Vagina (tissue), 2 donors: ENCODE measurements around the gene FLNB.

ENCODE experiments used
- POLR2A ChIP-seq, 2 donors: fragments of 450-650 bp; IDR thresholded peaks; one replicate each; pipeline ENCODE4 v1.6.1; 2017; ENCODE audit warnings: antibody characterized with exemption in 2 of 2, mild to moderate bottlenecking in 2 of 2, moderate library complexity in 2 of 2
- POLR2AphosphoS5 ChIP-seq, 2 donors: sonication (generic); formaldehyde crosslinking; IDR thresholded peaks; one replicate each; pipeline ENCODE4 v1.9.0; 2017; ENCODE audit warnings: antibody characterized with exemption in 2 of 2, mild to moderate bottlenecking in 2 of 2, low read depth in 1 of 2; ENCODE audit not compliant: insufficient read depth in 1 of 2
- TF ChIP-seq, protein P1 (sequence below), 3 experiments: fragments of 450-650 bp in 2 of 3; fragments of 200-600 bp in 1 of 3; sonication (generic) in 1 of 3; IDR thresholded peaks; one replicate each; pipeline ENCODE4 v1.5.1; 2017 to 2019; ENCODE audit warnings: antibody characterized with exemption in 3 of 3, mild to moderate bottlenecking in 2 of 3, moderate library complexity in 2 of 3

DNA sequence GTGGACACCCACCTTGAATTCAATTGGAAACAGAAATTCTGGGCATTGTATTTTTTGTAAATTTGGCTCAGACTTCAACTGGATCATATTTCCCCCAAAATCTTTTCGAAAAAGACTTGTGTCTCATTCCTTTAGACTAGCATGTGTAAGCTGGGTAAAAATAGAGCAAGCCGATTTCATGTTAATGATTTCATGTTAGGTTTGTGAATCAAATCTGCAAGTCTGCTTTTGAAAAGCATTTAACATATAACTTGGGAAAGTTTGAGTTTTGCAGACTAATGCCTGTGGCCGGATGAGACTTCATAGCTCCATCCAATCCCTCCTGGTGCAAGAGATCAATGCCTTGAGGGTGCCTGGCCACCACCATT, 64.5 kb downstream of the FLNB start:
- TF ChIP-seq, protein P1, sequence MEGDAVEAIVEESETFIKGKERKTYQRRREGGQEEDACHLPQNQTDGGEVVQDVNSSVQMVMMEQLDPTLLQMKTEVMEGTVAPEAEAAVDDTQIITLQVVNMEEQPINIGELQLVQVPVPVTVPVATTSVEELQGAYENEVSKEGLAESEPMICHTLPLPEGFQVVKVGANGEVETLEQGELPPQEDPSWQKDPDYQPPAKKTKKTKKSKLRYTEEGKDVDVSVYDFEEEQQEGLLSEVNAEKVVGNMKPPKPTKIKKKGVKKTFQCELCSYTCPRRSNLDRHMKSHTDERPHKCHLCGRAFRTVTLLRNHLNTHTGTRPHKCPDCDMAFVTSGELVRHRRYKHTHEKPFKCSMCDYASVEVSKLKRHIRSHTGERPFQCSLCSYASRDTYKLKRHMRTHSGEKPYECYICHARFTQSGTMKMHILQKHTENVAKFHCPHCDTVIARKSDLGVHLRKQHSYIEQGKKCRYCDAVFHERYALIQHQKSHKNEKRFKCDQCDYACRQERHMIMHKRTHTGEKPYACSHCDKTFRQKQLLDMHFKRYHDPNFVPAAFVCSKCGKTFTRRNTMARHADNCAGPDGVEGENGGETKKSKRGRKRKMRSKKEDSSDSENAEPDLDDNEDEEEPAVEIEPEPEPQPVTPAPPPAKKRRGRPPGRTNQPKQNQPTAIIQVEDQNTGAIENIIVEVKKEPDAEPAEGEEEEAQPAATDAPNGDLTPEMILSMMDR (IDR thresholded peaks at IDR 0.05): no peak
- no peak for TF ChIP-seq POLR2AphosphoS5 (IDR thresholded peaks at IDR 0.05; ENCODE audit: insufficient read depth in 1 of 2, low read depth in 1 of 2)
- no peak for TF ChIP-seq POLR2A (IDR thresholded peaks at IDR 0.05)
